BE2C (cell line): Measurements from ENCODE around the gene FOXB2.

Experiments
- DNase-seq: peaks from one replicate; pipeline ENCODE4 v3.0.0-alpha.2; 2020
- H3K27me3 ChIP-seq: fragments of 250-450 bp; sonication (Bioruptor Pico); 2 replicates; pipeline ENCODE4 v1.5.1; 2020; ENCODE audit warnings: mild to moderate bottlenecking
- H3K36me3 ChIP-seq: fragments of 250-450 bp; sonication (Bioruptor Pico); 2 replicates; pipeline ENCODE4 v1.5.1; 2020; ENCODE audit warnings: mild to moderate bottlenecking
- H3K4me1 ChIP-seq: fragments of 250-450 bp; sonication (Bioruptor Pico); 2 replicates; pipeline ENCODE4 v1.5.1; 2020
- H3K4me3 ChIP-seq: 2 replicates; pipeline ENCODE4 v1.5.1; 2011; ENCODE audit warnings: low read depth, low read length
- H3K9me3 ChIP-seq: fragments of 250-450 bp; sonication (Bioruptor Pico); 2 replicates; pipeline ENCODE4 v1.5.1; 2020
- TF ChIP-seq, protein P1 (sequence below): IDR thresholded peaks from 2 replicates; pipeline ENCODE4 v1.5.1; 2012; ENCODE audit warnings: mild to moderate bottlenecking, low read depth, low read length

The FOXB2 gene

DNA sequence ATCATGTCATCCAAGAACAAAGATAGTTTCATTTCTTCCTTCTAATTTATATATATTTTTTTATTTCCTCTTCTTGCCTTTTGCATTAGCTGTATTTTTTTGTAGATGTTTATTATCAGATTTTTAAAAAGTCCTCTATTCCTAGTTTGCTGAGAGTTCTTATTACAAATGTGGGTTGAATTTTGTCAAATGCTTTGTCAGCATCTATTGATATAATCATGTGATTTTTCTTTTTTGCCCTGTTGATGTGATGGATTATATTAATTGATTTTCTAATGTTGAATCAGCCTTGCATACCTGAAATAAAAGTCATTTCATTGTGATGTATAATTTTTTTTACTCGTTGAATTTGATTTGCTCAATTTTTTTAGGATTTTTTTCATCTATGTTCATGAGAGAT lies 46.9 kb downstream of the FOXB2 start:
- Histone ChIP-seq H3K4me1 (no peaks in the 10 kb centered on the region), H3K36me3 (no peaks in the 10 kb centered on the region), H3K27me3 (peaks cover 4% of the 10 kb centered on the region), H3K9me3 (no peaks in the 10 kb centered on the region; the same call in 1 of the 2 replicates), H3K4me3 (no peak overlapping the region)
- no peak for DNase-seq
- TF ChIP-seq, protein P1, sequence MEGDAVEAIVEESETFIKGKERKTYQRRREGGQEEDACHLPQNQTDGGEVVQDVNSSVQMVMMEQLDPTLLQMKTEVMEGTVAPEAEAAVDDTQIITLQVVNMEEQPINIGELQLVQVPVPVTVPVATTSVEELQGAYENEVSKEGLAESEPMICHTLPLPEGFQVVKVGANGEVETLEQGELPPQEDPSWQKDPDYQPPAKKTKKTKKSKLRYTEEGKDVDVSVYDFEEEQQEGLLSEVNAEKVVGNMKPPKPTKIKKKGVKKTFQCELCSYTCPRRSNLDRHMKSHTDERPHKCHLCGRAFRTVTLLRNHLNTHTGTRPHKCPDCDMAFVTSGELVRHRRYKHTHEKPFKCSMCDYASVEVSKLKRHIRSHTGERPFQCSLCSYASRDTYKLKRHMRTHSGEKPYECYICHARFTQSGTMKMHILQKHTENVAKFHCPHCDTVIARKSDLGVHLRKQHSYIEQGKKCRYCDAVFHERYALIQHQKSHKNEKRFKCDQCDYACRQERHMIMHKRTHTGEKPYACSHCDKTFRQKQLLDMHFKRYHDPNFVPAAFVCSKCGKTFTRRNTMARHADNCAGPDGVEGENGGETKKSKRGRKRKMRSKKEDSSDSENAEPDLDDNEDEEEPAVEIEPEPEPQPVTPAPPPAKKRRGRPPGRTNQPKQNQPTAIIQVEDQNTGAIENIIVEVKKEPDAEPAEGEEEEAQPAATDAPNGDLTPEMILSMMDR: no peak
